Measurements from ENCODE around the gene ANAPC5. TPM values are rescaled to one million over a fixed set of nuclear protein-coding genes. Genes with fewer than 3 reads are reported as not detected.

Gene ANAPC5
- total RNA-seq, 1 donor from 2014 or later, result 115 TPM

- no peak overlapping the region for H3K4me3 ChIP-seq (ENCODE audit: low read depth, low read length)
- FAIRE-seq, result no peak
- no peak for DNase-seq (ENCODE audit: low read depth)
- peaks cover 11% of the 10 kb centered on the region for H3K36me3 ChIP-seq (ENCODE audit: control insufficient read depth, insufficient read depth, low read length)
- TF ChIP-seq, protein P1, sequence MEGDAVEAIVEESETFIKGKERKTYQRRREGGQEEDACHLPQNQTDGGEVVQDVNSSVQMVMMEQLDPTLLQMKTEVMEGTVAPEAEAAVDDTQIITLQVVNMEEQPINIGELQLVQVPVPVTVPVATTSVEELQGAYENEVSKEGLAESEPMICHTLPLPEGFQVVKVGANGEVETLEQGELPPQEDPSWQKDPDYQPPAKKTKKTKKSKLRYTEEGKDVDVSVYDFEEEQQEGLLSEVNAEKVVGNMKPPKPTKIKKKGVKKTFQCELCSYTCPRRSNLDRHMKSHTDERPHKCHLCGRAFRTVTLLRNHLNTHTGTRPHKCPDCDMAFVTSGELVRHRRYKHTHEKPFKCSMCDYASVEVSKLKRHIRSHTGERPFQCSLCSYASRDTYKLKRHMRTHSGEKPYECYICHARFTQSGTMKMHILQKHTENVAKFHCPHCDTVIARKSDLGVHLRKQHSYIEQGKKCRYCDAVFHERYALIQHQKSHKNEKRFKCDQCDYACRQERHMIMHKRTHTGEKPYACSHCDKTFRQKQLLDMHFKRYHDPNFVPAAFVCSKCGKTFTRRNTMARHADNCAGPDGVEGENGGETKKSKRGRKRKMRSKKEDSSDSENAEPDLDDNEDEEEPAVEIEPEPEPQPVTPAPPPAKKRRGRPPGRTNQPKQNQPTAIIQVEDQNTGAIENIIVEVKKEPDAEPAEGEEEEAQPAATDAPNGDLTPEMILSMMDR (IDR thresholded peaks at IDR 0.05; ENCODE audit: insufficient read depth, low read length, severe bottlenecking), result no peak
- H3K27me3 ChIP-seq (ENCODE audit: control insufficient read depth, insufficient read depth, low read length), result no peaks in the 10 kb centered on the region
Observed at GRCh38 chr12:121277374-121277759, 74.8 kb downstream of the ANAPC5 start.

DNA sequence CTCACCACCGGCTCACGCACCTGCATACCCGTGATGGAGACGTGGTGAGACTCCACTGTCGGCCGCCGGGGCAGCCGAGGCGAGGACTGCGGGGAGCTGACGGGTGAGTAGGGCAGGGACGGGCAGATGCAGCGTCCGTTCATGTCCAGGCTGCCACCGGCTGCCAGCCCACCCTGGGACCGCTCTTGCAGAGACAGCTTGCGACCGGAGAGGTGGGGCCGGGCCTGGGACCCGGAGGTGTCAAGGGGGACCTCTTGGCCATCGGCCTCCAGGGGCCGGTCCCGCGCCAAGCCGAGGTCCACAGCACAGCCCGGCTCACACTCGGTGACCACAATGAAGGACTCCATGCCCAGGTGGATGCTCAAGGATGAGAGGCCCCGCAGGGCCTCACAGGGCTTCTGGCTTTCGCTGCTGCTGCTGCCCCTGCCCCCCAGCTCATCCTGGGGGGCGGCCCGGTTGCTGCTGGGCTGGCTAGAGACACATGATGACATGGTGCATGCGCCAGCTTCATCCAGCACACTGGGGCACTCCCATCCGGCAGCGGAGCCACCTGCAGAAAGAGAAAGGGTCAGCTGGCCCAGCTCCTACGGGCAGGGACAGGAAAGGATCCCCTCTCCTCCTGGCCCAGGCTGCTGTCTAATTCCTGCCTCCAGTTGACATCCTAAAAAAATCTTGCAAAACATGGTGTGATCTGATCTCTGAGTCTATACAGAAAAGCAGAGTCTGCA lies 78.0 kb downstream of the ANAPC5 start:
- TF ChIP-seq, protein P1 (IDR thresholded peaks at IDR 0.05; ENCODE audit: insufficient read depth, low read length, severe bottlenecking), result no peak
- peaks cover 14% of the 10 kb centered on the region for H3K36me3 ChIP-seq (ENCODE audit: control insufficient read depth, insufficient read depth, low read length)

DNA sequence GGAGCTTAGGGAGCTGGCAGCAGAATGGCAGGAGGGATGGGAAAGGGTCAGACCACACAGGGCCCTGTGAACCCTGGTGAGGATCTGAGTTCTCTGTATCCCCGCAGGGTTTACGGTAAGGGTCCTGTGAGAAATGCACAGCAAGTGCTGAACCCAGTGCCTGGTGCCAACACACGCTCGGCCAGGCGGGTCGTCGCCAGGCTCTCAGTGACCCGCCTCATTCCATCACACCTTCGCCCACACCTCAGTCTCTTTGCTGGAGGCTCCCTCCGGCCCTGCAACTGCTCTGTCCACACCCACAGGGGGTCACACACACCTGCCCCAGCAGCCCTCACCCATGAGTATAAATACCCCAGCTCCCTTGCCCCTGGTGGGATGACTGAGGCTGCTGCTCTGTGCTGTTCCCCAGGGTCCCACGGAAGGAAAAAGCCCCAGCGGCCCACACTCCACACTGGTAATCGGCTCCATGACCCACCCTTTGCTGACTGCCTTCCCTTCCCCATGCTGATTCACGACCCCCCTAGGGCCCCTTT lies 78.8 kb downstream of the ANAPC5 start:
- H3K27me3 ChIP-seq (ENCODE audit: control insufficient read depth, insufficient read depth, low read length), result no peaks in the 10 kb centered on the region
- no peak overlapping the region for H3K4me3 ChIP-seq (ENCODE audit: low read depth, low read length)
- FAIRE-seq (no peak), DNase-seq (ENCODE audit: low read depth) (no peak)
- peaks cover 20% of the 10 kb centered on the region for H3K36me3 ChIP-seq (ENCODE audit: control insufficient read depth, insufficient read depth, low read length)
- TF ChIP-seq, protein P1 (IDR thresholded peaks at IDR 0.05; ENCODE audit: insufficient read depth, low read length, severe bottlenecking), result no peak

More for the DNA sequence above, 78.0 kb downstream of the ANAPC5 start:
- Histone ChIP-seq H3K27me3 (ENCODE audit: control insufficient read depth, insufficient read depth, low read length) (no peaks in the 10 kb centered on the region), H3K4me3 (ENCODE audit: low read depth, low read length) (no peak overlapping the region)
- no peak for DNase-seq (ENCODE audit: low read depth)
- FAIRE-seq, result no peak

DNA sequence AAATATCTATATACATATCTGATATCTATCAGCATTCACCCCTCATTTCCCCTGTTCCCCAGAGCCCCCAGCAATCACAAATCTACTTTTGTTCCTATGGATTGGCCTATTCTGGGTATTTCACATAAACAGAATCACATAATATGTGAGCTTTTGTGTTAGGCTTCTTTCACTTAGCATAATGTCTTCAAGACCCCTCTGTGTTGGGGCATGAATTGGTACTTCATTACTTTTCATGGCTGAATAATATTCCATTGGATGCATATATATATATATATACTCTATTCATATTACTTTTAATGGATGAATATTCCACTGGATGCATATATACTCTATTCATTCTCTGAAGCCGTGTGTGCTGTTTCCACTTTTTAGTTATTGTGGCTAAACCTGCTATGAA lies 84.4 kb downstream of the ANAPC5 start:
- DNase-seq (ENCODE audit: low read depth) (no peak), FAIRE-seq (no peak)
- TF ChIP-seq, protein P1 (IDR thresholded peaks at IDR 0.05; ENCODE audit: insufficient read depth, low read length, severe bottlenecking), result no peak
- Histone ChIP-seq H3K36me3 (ENCODE audit: control insufficient read depth, insufficient read depth, low read length) (peaks cover 20% of the 10 kb centered on the region), H3K27me3 (ENCODE audit: control insufficient read depth, insufficient read depth, low read length) (no peaks in the 10 kb centered on the region), H3K4me3 (ENCODE audit: low read depth, low read length) (no peak overlapping the region)

DNA sequence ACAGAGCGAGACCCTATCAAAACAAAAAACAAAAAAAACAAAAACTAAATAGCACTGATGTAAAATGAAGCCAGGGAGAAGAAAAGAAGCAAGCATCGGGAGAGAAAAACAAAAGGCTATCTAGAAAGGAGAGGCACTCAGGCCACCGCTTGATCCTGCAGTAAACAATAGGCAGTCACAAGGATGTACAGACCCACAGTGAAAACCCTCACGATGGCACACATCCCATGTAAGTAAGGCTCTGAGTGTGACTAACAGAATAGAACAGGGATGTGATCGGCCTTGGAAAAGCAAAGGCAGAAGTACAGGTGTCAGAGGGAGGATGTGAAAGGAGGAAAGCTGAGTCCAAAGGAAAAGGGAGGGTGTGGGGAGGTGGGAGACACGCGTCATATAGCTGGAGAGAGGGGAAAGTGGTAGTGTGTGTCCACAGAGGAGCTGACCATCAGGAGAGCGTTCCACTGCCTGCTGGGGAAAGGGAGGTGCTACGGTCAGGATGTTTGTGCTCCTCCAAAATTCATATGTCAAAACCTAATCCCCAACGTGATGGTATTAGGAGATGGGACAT lies 87.2 kb downstream of the ANAPC5 start:
- Histone ChIP-seq H3K4me3 (ENCODE audit: low read depth, low read length) (no peak overlapping the region), H3K36me3 (ENCODE audit: control insufficient read depth, insufficient read depth, low read length) (peaks cover 27% of the 10 kb centered on the region), H3K27me3 (ENCODE audit: control insufficient read depth, insufficient read depth, low read length) (no peaks in the 10 kb centered on the region)
- no peak for DNase-seq (ENCODE audit: low read depth)
- TF ChIP-seq, protein P1 (IDR thresholded peaks at IDR 0.05; ENCODE audit: insufficient read depth, low read length, severe bottlenecking), result no peak
- peak; percentile 60 for FAIRE-seq
